Lower leg skin (tissue), 3 donors: ENCODE measurements around the gene SETX.

Experiments
- POLR2A ChIP-seq, 2 donors: fragments of 450-650 bp; IDR thresholded peaks; one replicate each; pipeline ENCODE4 v1.6.1; 2016 to 2017; ENCODE audit warnings: antibody characterized with exemption in 2 of 2, mild to moderate bottlenecking in 1 of 2, moderate library complexity in 1 of 2
- TF ChIP-seq, protein P1 (sequence below), 3 donors: fragments of 450-650 bp; IDR thresholded peaks; one replicate each; pipeline ENCODE4 v1.5.1; 2016; ENCODE audit warnings: antibody characterized with exemption in 3 of 3, mild to moderate bottlenecking in 3 of 3, moderate library complexity in 2 of 3

DNA sequence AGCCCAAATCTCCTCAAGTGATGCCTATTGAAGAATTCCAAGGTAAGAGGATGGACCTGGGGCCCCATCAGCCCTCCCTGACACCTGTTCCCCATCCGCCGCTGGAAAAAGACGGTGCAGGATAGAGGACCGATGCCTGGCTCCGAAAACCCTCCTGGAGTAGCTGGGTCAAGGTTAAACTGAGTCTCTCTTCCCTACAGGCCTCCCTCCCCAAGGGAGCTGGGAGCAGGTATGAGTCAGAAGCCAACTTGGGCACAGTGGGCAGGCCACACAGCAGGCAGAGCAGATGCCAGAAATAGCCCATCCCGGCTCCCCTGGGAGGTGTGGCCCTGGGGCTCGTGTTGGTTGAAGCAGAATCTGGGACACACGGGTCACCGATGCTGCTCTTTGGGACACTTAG is 117.3 kb downstream of the SETX start:
- TF ChIP-seq, protein P1, sequence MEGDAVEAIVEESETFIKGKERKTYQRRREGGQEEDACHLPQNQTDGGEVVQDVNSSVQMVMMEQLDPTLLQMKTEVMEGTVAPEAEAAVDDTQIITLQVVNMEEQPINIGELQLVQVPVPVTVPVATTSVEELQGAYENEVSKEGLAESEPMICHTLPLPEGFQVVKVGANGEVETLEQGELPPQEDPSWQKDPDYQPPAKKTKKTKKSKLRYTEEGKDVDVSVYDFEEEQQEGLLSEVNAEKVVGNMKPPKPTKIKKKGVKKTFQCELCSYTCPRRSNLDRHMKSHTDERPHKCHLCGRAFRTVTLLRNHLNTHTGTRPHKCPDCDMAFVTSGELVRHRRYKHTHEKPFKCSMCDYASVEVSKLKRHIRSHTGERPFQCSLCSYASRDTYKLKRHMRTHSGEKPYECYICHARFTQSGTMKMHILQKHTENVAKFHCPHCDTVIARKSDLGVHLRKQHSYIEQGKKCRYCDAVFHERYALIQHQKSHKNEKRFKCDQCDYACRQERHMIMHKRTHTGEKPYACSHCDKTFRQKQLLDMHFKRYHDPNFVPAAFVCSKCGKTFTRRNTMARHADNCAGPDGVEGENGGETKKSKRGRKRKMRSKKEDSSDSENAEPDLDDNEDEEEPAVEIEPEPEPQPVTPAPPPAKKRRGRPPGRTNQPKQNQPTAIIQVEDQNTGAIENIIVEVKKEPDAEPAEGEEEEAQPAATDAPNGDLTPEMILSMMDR (IDR thresholded peaks at IDR 0.05), result no peak
- TF ChIP-seq POLR2A (IDR thresholded peaks at IDR 0.05), result no peak
